NCI-H187 (cell line): ENCODE measurements around the gene ARRDC2.
"Not testable (repeated sequence)": the region's sequence is repeated elsewhere in the genome, so short reads cannot be mapped to it uniquely, and the experiment has no call there.

Source experiments
- DNase-seq, 2 experiments: peaks; one replicate each; lab custom pipeline; 2025; lab: John Stamatoyannopoulos, UW

ARRDC2 gene

DNA sequence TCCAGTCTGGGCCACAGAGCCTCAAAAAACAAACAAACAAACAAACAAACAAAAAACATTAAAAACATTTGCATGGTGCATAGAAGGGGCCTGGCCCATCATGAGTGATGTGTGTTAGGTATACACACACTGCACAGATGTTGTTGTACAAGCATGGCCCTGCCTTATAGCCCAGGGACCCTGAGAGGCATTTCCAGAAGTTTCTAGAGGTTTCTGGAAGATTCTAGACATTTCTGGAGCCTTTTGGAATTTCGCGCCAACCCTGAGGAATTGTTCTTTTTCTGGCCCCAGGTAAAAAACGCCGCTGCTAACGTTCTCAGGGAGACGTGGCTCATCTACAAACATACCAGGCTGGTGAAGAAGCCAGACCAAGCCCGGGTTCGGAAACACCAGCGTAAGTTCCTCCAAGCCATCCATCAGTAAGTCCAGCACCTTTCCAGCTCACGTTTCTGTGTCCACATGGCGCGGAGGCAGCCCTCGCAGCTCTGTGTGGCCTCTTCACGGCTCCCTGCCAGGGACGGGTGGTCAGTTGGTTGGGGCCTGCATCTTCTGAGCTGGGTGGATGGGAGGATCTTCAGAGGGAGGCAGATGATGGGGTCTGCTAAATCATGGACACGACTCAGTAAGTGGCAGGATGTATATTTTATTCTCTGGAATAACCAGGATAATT, 18.4 kb upstream of the ARRDC2 start:
- no peak for DNase-seq

DNA sequence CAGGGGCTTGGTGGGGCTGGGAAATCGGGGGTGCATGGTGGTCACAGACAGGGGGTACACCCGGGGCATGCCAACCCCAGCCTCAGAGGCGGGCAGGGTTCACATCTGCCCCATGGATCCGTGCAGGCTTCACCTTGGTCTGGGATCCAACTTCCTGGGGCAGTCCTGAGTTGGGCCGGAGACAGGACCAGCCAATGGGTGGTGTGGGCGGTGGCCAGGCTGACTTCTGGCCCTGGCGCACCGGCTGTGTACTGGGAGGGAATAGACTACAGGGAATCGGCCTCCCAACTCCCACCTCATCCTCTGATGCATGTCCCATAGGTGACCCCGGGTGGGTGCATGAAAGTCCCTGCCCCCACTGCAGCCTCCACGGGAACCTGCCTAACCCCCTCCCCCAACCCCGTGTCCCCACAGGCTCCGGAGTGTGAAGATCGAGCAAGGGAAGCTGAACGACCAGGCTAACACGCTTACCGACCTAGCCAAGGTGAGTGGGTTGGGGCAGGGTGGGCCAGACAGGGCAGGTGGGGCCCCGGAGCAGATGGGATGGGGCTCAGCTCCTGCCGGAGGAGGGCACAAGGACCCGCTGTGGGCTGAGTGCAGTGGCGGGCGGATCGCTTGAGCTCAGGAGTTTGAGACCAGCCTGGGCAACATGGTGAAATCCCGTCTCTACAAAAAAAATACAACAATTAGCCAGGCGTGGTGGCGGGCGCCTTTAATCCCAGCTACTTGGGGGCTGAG, 14.7 kb upstream of the ARRDC2 start:
- DNase-seq, result no peak

DNA sequence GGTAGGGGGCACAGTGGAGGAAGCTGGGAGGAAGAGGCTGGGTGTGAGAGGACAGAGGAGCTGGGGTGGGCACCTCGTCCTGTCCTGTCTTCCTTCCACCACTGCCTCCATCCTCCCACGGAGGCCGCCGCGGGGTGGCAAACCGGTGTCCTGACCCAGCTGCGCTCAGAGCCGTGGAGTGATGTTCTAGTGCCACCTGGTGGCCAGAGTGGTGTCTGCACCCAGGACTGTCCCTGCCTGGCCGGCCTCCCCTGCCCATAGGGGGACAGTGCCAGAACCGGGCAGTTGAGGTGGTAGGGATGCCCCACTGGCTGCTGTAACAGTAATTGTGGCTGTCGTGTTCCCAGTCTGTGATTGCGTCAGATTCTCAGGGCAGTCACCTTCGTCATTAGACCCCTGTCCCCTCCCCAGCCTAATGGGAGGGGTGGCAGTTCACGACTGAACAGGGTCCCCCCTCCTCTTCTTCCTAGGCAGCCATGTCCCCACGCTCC, 11.1 kb upstream of the ARRDC2 start:
- peak in 1 of 2 experiments; percentile 20 for DNase-seq

DNA sequence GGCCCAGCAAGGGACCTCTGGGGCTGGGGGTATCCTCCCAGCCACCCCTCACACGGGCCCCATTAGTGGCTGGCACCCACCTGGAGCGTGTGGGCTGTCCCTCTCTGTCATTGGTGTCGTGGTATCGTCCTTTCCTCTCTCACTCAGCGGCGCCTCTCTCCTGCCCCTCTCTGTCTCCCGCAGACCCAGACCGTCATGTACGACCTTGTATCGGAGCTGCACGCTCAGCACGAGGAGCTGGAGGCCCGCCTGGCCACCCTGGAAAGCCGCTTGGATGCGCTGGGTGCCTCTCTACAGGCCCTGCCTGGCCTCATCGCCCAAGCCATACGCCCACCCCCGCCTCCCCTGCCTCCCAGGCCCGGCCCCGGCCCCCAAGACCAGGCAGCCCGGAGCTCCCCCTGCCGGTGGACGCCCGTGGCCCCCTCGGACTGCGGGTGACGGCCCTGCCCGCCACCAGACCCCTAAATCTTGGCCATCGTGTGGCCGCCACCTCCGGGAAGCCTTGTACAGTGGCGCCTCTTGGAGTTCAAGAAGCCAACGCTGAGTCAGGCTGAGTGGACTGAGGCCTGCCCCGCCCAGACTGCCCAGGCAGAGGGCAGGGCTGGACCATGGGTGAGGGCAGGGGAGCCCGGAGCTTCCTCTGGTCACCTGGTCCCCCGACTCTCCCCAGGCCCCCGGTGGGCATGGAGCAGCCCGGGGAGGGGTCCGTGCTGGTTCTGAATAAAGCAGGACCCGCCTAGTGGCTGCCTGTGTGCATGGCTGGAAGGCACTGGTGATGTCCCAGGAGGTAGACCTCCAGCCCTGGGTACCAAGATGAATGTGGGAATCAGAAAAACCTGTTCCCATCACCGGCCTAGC, 9.8 kb upstream of the ARRDC2 start:
- DNase-seq, result no peak

DNA sequence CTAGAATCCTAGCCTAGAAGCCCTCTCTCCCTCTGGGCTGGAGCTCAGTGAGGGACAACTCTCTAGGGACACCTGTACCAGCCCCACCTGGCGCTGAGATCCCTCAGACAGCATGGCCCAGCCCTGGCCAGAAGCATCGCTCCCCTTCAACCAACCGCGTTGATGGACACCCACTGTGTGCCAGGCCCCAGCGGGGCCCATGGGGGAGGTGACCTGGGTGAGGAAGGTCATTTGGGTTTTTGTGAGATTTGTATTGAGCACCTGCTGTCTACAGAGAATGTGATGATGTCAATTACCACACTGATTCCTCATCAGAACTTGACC, 9.2 kb upstream of the ARRDC2 start:
- no peak for DNase-seq

DNA sequence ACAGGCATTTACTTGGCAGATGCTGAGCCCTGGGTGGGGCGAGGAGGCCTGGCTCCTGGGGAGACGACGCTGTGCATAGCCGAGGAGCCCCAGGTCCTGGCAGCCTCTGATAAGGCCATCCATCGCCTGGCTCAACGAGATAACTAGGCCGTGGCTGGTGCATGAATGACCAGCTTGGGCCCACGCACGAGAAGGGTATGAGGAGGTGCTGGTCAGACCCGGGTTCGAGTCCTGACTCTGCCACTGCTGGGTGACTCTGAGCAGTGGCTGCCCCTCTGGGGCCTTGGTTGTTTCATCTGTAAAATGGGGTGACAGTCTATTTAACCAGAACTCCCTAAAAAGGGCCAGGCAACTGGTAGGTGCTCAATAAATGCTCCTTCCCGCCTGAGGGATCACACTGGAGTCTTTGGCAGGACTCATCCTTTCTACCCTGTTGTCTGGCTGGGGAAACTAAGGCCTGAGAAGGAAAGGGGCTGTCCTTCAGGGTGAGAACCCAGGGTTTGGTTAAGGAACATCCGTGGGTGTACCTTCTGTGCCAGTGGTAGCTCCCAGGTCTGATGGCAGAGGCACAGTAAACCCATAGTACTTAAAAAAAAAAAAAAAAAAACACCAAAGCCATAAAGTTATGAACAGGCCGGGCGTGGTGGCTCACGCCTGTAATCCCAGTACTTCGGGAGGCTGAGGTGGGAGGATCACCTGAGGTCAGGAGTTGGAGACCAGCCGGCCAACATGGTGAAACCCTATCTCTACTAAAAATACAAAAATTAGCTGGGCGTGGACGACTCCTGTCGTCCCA, 8.1 kb upstream of the ARRDC2 start:
- no peak for DNase-seq

DNA sequence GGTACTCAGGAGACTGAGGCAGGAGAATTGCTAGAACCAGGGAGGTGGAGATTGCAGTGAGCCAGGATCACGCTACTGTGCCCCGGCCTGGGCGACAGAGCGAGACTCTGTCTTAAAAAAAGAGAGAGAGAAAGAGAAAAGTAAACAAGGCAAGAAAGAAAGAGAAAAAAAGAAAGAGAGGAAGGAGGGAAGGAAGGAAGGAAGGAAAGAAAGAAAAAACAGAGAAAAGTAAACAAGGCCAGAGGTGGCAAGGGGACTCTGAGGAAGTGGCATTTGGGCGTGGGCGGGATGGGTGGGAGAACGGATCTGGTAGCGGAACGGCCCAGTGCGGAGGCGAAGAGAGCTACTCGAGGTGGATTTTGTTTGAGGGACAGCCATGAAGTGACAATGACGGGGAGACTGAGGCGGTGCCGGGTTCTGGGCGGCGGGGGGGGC, 7.5 kb upstream of the ARRDC2 start:
- DNase-seq, result no peak

DNA sequence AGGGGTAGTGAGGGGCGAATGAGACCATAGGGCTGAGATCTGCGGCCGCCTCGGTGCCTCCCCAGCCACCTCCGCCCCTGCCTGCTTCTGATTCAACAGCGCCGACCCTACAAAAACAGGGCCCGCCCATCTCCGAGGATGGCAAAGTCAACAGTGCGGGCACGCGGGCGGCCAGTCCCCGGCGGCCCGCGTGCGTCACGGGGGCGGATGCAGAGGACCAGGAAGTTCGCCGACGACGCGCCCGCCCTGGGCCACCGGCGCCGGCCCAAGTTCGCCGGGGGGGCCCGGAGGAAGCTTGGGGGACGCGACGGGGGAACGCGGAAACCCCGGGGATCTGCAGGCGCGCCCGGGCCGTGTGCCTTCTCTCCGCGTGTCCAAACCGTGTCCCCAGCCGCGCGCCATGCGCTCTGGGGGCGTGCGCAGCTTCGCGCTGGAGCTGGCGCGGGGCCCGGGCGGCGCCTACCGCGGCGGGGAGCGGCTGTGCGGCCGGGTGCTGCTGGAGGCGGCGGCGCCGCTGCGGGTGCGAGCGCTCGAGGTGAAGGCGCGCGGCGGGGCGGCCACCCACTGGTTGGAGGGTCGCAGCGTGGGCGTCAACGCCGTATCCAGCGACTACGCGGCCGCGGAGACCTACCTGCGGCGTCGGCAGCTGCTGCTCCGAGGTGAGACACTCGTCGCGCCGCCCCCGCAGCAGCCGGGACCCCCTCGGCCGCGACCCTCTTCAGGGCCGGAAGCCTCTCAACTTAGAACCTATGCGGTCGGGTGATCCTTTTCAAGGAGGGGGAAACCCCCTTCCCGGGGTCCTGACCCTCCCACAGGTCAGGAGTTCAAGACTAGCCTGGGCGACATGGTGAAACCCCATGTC, 6.8 kb upstream of the ARRDC2 start:
- no peak for DNase-seq

DNA sequence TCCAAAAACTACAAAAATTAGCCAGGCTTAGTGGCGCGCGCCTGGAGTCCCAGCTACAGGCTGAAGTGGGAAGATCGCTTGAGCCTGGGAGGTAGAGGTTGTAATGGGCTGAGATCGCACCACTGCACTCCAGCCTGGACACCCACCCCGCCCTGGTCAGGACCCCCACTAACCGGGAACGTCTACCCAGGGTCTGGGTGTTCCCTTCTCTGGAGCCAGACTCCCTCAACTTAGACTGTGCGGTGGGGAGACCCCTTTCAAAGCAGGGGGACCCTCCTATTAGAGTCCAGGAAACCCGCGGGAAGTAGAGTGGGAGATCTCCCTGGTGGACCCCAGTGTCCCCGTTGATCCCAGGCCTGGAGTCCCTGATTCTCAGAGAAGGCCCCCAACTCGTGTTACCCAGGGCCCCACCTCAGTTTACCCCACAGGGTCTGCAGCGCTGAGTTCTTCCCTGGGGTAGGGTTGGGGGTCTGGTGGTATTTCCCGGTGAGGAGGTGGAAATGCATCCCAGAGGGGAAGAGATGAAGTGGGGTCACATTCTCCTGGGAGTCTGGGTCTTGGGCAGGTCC, 6.1 kb upstream of the ARRDC2 start:
- DNase-seq, result no peak

DNA sequence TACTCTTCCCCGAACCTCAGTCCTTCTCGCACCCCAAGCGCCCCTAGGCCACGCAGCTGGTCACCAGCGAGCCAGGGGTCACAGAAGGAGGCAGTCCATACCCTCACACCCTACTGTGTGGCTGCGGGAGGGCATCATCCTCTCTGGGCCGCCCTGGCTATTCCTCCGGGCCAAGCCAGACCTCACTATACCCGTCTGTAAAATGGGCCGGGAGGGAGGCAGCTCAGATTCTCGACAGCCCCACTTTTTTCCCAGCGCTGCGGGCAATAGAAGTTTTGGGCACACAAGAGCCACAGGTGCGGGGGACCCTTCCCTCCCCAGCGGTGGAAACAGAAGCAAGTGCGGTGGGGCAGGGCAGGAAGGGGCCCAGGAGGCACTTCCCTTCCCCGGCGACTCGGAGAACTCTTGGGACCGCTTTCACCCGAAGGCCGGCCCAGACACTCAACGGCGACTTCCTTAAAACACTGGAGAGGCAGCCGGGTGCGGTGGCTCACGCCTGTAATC, 5.6 kb upstream of the ARRDC2 start:
- DNase-seq, result no peak

DNA sequence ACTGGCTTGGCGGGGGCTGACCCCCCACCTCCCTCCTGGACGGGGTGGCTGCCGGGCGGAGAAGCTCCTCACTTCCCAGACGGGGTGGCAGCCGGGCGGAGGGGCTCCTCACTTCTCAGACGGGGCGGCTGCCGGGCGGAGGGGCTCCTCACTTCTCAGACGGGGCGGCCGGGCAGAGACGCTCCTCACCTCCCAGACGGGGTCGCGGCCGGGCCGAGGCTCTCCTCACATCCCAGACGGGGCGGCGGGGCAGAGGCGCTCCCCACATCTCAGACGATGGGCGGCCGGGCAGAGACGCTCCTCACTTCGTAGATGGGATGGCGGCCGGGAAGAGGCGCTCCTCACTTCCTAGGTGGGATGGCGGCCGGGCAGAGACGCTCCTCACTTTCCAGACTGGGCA, 2.2 kb upstream of the ARRDC2 start:
- DNase-seq, result not testable (repeated sequence)

DNA sequence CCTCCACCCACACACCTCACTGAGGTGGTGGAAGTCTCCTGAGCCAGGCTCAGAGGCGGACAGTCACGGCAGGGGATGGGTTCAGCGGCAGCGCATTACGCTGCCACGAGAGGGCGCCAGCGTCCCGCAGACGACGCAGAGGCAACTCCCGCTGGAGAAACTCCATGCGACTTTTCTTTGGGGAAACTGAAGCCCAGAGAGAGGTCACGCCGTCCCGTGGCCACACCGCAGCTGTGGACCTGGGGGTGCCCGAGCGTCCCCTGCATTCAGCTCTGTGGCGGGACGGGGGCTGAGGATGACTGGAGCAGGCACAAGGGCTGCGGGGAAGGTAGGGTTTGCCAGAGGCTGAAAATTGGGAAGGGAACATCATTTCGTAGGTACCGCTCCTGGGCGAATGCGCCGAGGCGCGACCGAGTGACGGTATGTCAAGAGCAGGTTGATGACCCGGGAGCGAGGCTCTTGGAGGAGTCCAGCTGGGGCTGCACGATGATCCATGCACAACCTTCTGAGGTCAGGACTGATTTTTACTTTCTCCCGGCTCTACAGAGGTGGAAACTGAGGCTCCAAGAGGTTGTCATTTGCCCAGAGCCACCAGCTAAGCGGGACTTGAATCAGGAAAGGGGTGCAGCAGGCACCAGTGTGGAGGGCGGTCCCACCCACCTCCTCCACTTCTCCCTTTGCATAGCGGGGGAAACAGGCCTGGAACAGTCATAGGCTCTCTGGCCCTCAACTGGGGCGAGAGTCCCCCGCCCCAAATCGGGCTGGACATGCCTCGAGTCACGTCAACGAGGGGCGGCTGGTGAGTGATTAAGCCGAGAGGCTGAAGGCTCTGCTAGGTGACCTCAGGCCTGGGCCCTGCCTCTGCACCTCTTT, 690 bp upstream of the ARRDC2 start:
- peak in 1 of 2 experiments; percentile 25 for DNase-seq

DNA sequence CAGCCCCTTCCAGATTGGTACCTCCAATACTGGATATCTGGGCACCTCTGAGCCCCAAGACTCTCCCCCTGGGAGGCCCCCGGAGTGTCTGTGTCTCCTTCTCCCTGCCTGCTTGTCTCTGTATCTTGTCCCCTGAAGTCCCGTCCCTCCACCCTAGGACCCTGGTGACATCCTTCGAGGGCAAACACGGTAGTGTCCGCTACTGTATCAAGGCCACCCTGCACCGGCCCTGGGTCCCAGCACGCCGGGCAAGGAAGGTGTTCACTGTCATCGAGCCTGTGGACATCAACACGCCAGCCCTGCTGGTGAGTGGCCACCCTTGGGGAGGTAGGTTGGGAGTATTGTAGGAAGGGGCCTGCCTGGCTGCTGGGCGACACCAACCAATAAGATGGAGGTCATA, 844 bp downstream of the ARRDC2 start:
- DNase-seq, result no peak

DNA sequence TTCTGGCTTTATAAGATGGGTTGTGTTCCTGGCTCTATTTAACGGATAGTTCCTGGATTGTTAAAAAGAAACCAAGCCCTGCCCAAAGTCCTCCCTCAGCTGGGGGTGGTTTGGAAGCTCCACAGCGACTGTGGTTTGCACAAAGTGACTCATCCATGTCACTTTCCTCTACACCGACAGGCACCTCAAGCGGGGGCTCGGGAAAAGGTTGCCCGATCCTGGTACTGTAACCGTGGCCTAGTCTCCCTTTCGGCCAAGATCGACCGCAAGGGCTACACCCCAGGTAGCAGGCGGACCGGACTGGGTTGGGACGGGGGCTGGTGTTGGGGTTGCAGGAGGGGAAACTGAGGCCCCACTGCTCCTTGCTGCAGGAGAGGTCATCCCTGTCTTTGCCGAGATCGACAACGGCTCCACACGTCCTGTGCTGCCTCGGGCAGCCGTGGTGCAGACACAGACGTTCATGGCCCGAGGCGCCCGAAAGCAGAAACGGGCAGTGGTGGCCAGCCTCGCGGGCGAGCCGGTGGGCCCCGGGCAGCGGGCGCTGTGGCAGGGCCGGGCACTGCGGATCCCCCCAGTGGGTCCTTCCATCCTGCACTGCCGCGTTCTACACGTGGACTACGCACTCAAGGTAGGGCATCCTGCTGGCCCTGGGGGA, 1.6 kb downstream of the ARRDC2 start:
- DNase-seq, result no peak

DNA sequence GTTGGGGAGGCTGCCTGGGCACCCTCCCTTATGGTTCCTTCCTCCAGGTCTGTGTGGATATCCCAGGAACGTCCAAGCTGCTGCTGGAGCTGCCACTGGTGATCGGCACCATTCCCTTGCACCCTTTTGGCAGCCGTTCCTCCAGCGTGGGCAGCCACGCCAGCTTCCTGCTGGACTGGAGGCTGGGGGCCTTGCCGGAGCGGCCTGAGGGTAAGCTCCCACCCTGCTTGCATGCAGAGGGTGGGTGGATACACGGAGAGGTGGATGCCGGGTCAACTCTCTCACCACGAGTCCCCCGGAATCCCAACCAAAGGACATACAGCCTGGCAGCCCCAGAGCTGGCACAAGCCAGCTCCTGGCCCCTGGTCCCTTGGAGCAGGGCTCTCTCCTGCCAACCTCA, 2.2 kb downstream of the ARRDC2 start:
- no peak for DNase-seq

DNA sequence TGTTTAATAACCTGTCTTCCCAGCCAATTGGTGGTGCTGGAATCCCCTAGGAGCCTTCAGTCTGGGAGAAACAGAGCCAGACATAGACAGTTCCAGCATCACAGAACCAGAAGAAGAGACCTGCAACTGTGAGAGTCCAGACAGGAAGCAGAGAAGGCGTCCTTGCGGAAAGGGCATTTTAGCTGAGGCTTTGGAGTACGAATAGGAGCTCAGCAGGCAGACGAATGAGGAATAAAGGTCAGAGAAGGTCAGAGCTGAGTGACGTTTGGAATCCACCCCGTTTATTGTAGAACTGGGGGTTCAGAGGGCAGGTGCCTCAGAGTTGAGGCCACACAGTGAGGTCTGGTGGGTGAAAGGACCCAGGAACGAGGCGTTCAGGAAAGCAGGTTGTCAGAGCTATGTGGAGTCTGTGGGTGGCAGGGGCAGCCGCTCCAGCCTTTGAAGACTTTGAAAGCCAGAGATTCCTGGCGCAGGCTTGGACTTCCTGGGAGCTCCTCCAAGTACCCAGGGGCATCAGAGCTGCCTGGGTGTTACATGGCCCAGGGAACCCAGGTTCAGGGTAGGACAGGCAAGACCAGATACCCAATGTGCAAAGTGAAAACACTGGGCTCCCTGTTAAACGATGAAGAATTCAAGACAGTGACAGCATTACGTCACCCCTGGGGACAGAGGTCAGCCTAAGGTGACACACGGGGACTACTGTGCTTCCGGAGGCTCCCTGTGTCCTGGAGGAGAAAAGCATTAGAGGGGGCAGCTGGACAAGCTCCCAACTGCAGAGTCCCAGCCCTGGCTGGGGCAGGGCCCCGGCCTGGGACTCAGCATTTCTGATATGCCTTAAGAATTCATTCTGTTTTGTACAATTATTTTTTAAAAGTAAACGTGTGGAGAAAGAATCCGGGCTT, 5.5 kb downstream of the ARRDC2 start:
- no peak for DNase-seq

DNA sequence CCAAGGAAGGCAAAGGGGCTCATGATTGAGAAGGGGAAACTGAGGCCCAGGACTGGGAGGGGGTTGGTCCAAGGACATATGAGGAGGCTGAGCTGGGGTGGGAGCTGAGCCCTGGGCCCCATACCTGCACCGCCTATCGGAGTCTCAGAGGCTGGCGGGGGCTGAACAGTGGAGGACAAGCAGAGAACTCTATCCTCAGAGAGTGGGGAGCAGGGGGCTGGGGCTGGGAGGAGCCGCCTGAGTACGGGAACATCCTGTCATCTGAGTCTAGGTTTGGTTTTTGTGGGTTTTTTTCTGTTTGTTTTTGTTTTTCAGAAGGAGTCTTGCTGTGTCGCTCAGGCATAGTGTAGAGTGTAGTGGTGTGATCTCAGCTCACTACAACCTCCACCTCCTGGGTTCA, 6.2 kb downstream of the ARRDC2 start:
- DNase-seq, result no peak
